Stomach (tissue), 4 donors: Measurements from ENCODE around the gene CDC14B.

ENCODE experiments used
- CTCF ChIP-seq, 7 experiments: fragments of 450-650 bp in 4 of 7; fragments of 200-600 bp in 3 of 7; sonication (generic) in 3 of 7; IDR thresholded peaks; one replicate each; pipeline ENCODE4 v1.5.1; 2016 to 2019; ENCODE audit warnings: antibody characterized with exemption in 7 of 7, control low read depth in 2 of 7, mild to moderate bottlenecking in 1 of 7
- POLR2A ChIP-seq, 4 donors: fragments of 450-650 bp; IDR thresholded peaks; one replicate each; pipeline ENCODE4 v1.6.1; 2016; ENCODE audit warnings: antibody characterized with exemption in 4 of 4, control low read depth in 2 of 4, mild to moderate bottlenecking in 1 of 4, moderate library complexity in 1 of 4

GRCh38 chr9:96480736-96481135 is 138.9 kb downstream of the CDC14B start:
- TF ChIP-seq CTCF (IDR thresholded peaks at IDR 0.05) (no peak), POLR2A (IDR thresholded peaks at IDR 0.05) (no peak)
